Esophagus squamous epithelium (tissue), 5 donors: Measurements from ENCODE around the gene BCL7C. TPM values are rescaled to one million over a fixed set of nuclear protein-coding genes. Genes with fewer than 3 reads are reported as not detected.

Source experiments
- DNase-seq: peaks from one replicate; lab custom pipeline; 2025; lab: John Stamatoyannopoulos, UW
- H3K27ac ChIP-seq, 4 donors: fragments of 200-600 bp; sonication (generic); one replicate each; pipeline ENCODE4 v1.5.1; 2016 to 2019; ENCODE audit warnings: mild to moderate bottlenecking in 1 of 4
- H3K27me3 ChIP-seq, 4 donors: fragments of 200-600 bp; sonication (generic); 1 replicate in 3 of 4; 2 replicates in 1 of 4; pipeline versions ENCODE4 v1.5.1 to v1.6.0; 2017 to 2021; ENCODE audit warnings: antibody characterized with exemption in 1 of 4
- H3K36me3 ChIP-seq, 3 donors: fragments of 200-600 bp; sonication (generic); one replicate each; pipeline ENCODE4 v1.5.1; 2016 to 2019
- H3K4me1 ChIP-seq, 3 donors: fragments of 200-600 bp; sonication (generic); one replicate each; pipeline ENCODE4 v1.5.1; 2017 to 2019
- H3K4me3 ChIP-seq, 4 donors: fragments of 200-600 bp; sonication (generic); 1 replicate in 3 of 4; 2 replicates in 1 of 4; pipeline ENCODE4 v1.5.1; 2016 to 2019; ENCODE audit warnings: mild to moderate bottlenecking in 2 of 4, moderate library complexity in 1 of 4
- H3K9me3 ChIP-seq, 3 donors: fragments of 200-600 bp; sonication (generic); one replicate each; pipeline ENCODE4 v1.5.1; 2016 to 2019
- CTCF ChIP-seq, 6 experiments: fragments of 450-650 bp in 4 of 6; fragments of 200-600 bp in 2 of 6; sonication (generic) in 2 of 6; IDR thresholded peaks; one replicate each; pipeline ENCODE4 v1.5.1; 2016 to 2019; ENCODE audit warnings: antibody characterized with exemption in 6 of 6, mild to moderate bottlenecking in 4 of 6, moderate library complexity in 4 of 6
- POLR2A ChIP-seq, 4 donors: fragments of 450-650 bp; IDR thresholded peaks; one replicate each; pipeline ENCODE4 v1.6.1; 2017; ENCODE audit warnings: antibody characterized with exemption in 4 of 4, mild to moderate bottlenecking in 4 of 4, moderate library complexity in 3 of 4
- WGBS, 2 donors: methylation state at CpG; one replicate each; pipeline ENCODE4 v1.1.5; 2018; 5-methylcytosine and 5-hydroxymethylcytosine counted together
- intact Hi-C: fragments of 100-400 bp; cut with DNase I; formaldehyde crosslinking; loops from one replicate; pipeline ENCODE4 v1.15.0; 2022
- total RNA-seq, 4 donors: library from RNA; depleted of rRNA; stranded (reverse); fragments of >200 nt; gene quantifications; one replicate each; pipeline ENCODE4 v1.1.0, GENCODE V29; 2016
- donor health status: DM: yes; HTN: yes; CAD: no.

BCL7C gene
- total RNA-seq, 4 donors from 2014 or later = 16.2 to 41.4 (median 25.8) TPM

- 47 to 56% methylated on average over 12 of the region's 12 CpGs for WGBS, 2 donors
- peak in 5 of 6 experiments; percentile 26 to 73 (median 44) for TF ChIP-seq CTCF (IDR thresholded peaks at IDR 0.05)
- no peak for TF ChIP-seq POLR2A (IDR thresholded peaks at IDR 0.05)
- DNase-seq = no peak
Measured at GRCh38 chr16:30934827-30935557, 41.1 kb upstream of the BCL7C start.

DNA sequence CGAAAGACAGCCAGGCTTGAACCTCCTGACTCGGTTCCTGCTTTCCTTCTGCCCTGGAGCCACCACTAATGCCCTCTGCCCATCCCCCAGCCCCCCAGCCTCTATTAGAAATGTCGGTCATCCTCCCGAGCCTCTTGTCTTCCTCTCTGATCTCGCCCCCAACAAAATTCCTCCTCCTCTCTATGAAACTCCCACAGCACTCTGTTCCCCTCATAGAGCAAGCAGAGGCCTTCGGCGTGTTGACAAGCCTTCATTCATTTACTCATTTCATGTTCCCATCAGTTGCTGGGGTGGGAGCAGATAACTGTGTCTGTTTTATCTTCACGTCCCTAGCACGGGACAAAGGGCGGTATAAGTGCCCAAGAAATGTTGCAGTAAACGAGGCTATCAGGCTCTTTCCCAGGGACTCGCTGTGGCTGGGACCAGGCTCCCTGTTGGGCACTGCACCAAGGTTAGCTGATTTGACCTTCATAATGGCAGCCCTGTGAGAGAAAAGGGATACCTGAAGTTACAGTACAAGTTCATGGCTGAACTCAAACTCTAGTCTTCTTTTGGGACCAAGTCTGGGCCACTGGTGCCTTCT lies 37.3 kb upstream of the BCL7C start:
- no peak overlapping the region for H3K27ac ChIP-seq
- H3K4me1 ChIP-seq = peaks cover 4 to 33% (median 14%) of the 10 kb centered on the region in 3 donors
- no peak for DNase-seq
- TF ChIP-seq POLR2A (IDR thresholded peaks at IDR 0.05) = no peak
- no peak for TF ChIP-seq CTCF (IDR thresholded peaks at IDR 0.05)
- intact Hi-C loops = no loop called here
- H3K36me3 ChIP-seq = peaks cover 6 to 95% (median 41%) of the 10 kb centered on the region in 3 donors
- no peaks in the 10 kb centered on the region for H3K9me3 ChIP-seq
- WGBS, 2 donors = 76 to 79% methylated on average over 10 to 11 of the region's 12 CpGs
- H3K27me3 ChIP-seq = no peaks in the 10 kb centered on the region
- no peak overlapping the region for H3K4me3 ChIP-seq

More at GRCh38 chr16:30934827-30935557, 41.1 kb upstream of the BCL7C start:
- no peaks in the 10 kb centered on the region for H3K9me3 ChIP-seq
- H3K4me1 ChIP-seq = peaks cover 0 to 20% (median 4%) of the 10 kb centered on the region in 3 donors
- H3K27ac ChIP-seq = no peak overlapping the region
- H3K36me3 ChIP-seq = peaks cover 6 to 82% (median 38%) of the 10 kb centered on the region in 3 donors
- intact Hi-C loops = no loop called here
- no peak overlapping the region for H3K4me3 ChIP-seq
- H3K27me3 ChIP-seq = no peaks in the 10 kb centered on the region

DNA sequence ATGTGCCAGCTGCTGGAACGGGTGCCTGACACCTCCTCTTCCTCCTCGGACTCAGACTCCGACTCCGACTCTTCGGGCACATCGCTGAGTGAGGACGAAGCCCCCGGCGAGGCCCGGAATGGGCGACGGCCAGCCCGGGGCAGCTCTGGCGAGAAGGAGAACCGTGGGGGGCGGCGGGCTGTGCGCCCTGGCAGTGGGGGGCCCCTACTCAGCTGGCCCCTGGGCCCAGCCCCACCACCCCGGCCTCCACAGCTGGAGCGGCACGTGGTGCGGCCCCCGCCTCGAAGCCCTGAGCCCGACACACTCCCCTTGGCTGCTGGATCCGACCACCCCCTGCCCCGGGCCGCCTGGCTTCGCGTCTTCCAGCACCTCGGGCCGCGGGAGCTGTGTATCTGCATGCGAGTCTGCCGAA lies 36.3 kb upstream of the BCL7C start:
- 80% methylated on average over 5 of the region's 35 CpGs; no CpG with 5 or more reads in 1 of the 2 donors for WGBS, 2 donors
- TF ChIP-seq POLR2A (IDR thresholded peaks at IDR 0.05) (no peak), CTCF (IDR thresholded peaks at IDR 0.05) (no peak)
- H3K4me1 ChIP-seq = peaks cover 9 to 43% (median 17%) of the 10 kb centered on the region in 3 donors
- H3K36me3 ChIP-seq = peaks cover 6 to 91% (median 34%) of the 10 kb centered on the region in 3 donors
- DNase-seq = no peak
- H3K9me3 ChIP-seq = no peaks in the 10 kb centered on the region
- intact Hi-C loops = no loop called here
- H3K27ac ChIP-seq = no peak overlapping the region
- H3K27me3 ChIP-seq = no peaks in the 10 kb centered on the region
- no peak overlapping the region for H3K4me3 ChIP-seq

DNA sequence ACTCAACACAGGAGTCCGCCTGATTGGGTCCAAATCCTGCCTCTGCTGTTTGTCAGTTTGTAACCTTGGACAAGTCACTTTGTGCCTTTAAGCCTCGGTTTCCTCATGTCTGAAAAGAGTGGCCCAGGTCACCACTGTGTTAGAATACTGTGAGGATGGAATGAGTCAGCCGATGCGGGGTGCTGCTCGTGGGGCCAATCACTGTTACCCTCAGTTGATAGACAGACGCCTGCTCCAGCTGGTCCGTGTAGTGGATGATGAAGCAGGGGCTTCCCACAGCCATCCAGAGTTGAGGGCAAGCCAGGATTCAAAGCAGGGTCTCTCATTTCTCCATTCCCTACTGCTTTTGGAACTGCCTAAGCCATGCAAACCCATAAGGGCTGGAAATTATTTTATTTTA lies 35.3 kb upstream of the BCL7C start:
- Histone ChIP-seq H3K4me1 (peaks cover 19 to 48% (median 25%) of the 10 kb centered on the region in 3 donors), H3K9me3 (no peaks in the 10 kb centered on the region), H3K27me3 (no peaks in the 10 kb centered on the region), H3K27ac (peak overlapping the region in 2 of 4 donors; percentile 73 to 76), H3K36me3 (peaks cover 6 to 83% (median 34%) of the 10 kb centered on the region in 3 donors), H3K4me3 (no peak overlapping the region)
- WGBS, 2 donors = 58 to 84% methylated on average over 2 to 7 of the region's 7 CpGs
- no peak for TF ChIP-seq CTCF (IDR thresholded peaks at IDR 0.05)
- no peak for TF ChIP-seq POLR2A (IDR thresholded peaks at IDR 0.05)
- intact Hi-C loops = no loop called here
- no peak for DNase-seq

DNA sequence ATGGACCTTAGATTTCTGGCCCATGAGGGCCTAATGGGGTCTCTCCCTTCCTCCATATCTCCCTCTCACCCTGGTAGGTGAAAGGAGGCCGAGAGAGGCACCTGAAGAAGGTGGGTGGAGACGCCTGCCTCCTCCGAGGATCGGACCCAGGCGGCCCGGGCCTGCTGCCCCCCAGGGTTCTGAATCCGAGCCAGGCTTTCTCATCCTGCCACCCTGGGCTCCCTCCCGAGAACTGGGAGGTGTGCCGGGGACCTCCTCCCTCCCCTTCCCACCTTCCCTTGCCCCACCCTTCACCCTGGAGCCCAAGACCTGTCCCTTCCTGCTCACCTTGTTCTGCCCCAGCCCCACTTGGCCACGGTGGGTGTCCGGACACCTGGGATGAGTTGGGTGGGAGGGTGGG lies 34.5 kb upstream of the BCL7C start:
- DNase-seq = no peak
- WGBS, 2 donors = 39 to 87% methylated on average over 3 to 8 of the region's 11 CpGs
- peaks cover 6 to 75% (median 31%) of the 10 kb centered on the region in 3 donors for H3K36me3 ChIP-seq
- TF ChIP-seq CTCF (IDR thresholded peaks at IDR 0.05) (no peak), POLR2A (IDR thresholded peaks at IDR 0.05) (no peak)
- H3K27me3 ChIP-seq = no peaks in the 10 kb centered on the region
- peaks cover 22 to 54% (median 25%) of the 10 kb centered on the region in 3 donors for H3K4me1 ChIP-seq
- H3K4me3 ChIP-seq = peak overlapping the region in 1 of 4 donors; percentile 38
- intact Hi-C loops = no loop called here
- no peaks in the 10 kb centered on the region for H3K9me3 ChIP-seq
- peak overlapping the region in 2 of 4 donors; percentile 73 to 76 for H3K27ac ChIP-seq
